Neural progenitor cell (in vitro differentiated cells): Measurements from ENCODE around the gene EMP2. TPM values are rescaled to one million over a fixed set of nuclear protein-coding genes. Genes with fewer than 3 reads are reported as not detected.

Source experiments
- DNase-seq: peaks from one replicate; pipeline ENCODE4 v3.0.0-alpha.2; 2016; ENCODE audit warnings: low spot score
- H2AFZ ChIP-seq: fragments of 200-600 bp; sonication (generic); replicated peaks from 2 replicates; pipeline ENCODE4 v1.6.1; 2016; ENCODE audit warnings: antibody characterized with exemption
- H3F3A ChIP-seq: fragments of 200-600 bp; sonication (generic); 2 replicates; pipeline ENCODE4 v1.6.1; 2016; ENCODE audit warnings: antibody characterized with exemption, low read depth
- H3K27ac ChIP-seq: fragments of 200-600 bp; sonication (generic); 2 replicates; pipeline ENCODE4 v1.5.1; 2016; ENCODE audit warnings: mild to moderate bottlenecking
- H3K27me3 ChIP-seq: fragments of 200-600 bp; sonication (generic); 2 replicates; pipeline ENCODE4 v1.6.1; 2016; ENCODE audit warnings: mild to moderate bottlenecking, moderate library complexity
- H3K36me3 ChIP-seq: fragments of 200-600 bp; sonication (generic); 2 replicates; pipeline ENCODE4 v1.5.1; 2016
- H3K4me1 ChIP-seq: fragments of 200-600 bp; sonication (generic); 2 replicates; pipeline ENCODE4 v1.6.1; 2016; ENCODE audit warnings: mixed run types
- H3K4me2 ChIP-seq: fragments of 200-600 bp; sonication (generic); 2 replicates; pipeline ENCODE4 v1.6.1; 2016
- H3K4me3 ChIP-seq: fragments of 200-600 bp; sonication (generic); 2 replicates; pipeline ENCODE4 v1.5.1; 2016
- H3K79me2 ChIP-seq: fragments of 200-600 bp; sonication (generic); 2 replicates; pipeline ENCODE4 v1.6.1; 2016; ENCODE audit warnings: low read depth
- H3K9ac ChIP-seq: fragments of 200-600 bp; sonication (generic); 2 replicates; pipeline ENCODE4 v1.6.1; 2016
- H3K9me3 ChIP-seq: fragments of 200-600 bp; sonication (generic); 2 replicates; pipeline ENCODE4 v1.5.1; 2016; ENCODE audit warnings: low read depth
- H4K20me1 ChIP-seq: fragments of 200-600 bp; sonication (generic); 2 replicates; pipeline ENCODE4 v1.6.1; 2016; ENCODE audit warnings: low read depth
- H3K27ac Mint-ChIP-seq: 3 replicates; pipeline ENCODE4 v1.8.0; 2021; ENCODE audit warnings: mixed read lengths
- H3K27me3 Mint-ChIP-seq: 2 replicates; pipeline ENCODE4 v1.8.0; 2022; ENCODE audit warnings: low read depth, mild to moderate bottlenecking, inconsistent platforms, moderate library complexity, mixed read lengths; ENCODE audit not compliant: insufficient read depth
- H3K36me3 Mint-ChIP-seq: 3 replicates; pipeline ENCODE4 v1.8.0; 2021; ENCODE audit warnings: mixed read lengths
- H3K4me1 Mint-ChIP-seq: 3 replicates; pipeline ENCODE4 v1.8.0; 2021; ENCODE audit warnings: mixed read lengths
- H3K4me3 Mint-ChIP-seq: 3 replicates; pipeline ENCODE4 v1.8.0; 2021; ENCODE audit warnings: mild to moderate bottlenecking, moderate library complexity, mixed read lengths
- H3K9me3 Mint-ChIP-seq: 3 replicates; pipeline ENCODE4 v1.8.0; 2020; ENCODE audit warnings: mixed read lengths
- CTCF ChIP-seq: fragments of 200-600 bp; sonication (generic); IDR thresholded peaks from 2 replicates; pipeline ENCODE4 v1.5.1; 2017; ENCODE audit warnings: antibody characterized with exemption, mild to moderate bottlenecking
- EZH2 ChIP-seq: fragments of 200-600 bp; sonication (generic); IDR thresholded peaks from 2 replicates; pipeline ENCODE4 v1.6.1; 2017; ENCODE audit warnings: antibody characterized with exemption, mild to moderate bottlenecking, moderate library complexity
- EZH2phosphoT487 ChIP-seq: fragments of 200-600 bp; sonication (generic); IDR thresholded peaks from 2 replicates; pipeline ENCODE4 v1.6.1; 2017; ENCODE audit warnings: antibody characterized with exemption
- total RNA-seq: library from RNA; depleted of rRNA; stranded (reverse); fragments of >200 nt; gene quantifications from 2 replicates; pipeline ENCODE4 v1.2.3, GENCODE V29; 2015; ENCODE audit warnings: low replicate concordance

Gene EMP2
- total RNA-seq, 1 donor from 2014 or later: 15.8 TPM

- H3K36me3 ChIP-seq: no peaks in the 10 kb centered on the region
- no peak overlapping the region for H3K4me3 ChIP-seq
- TF ChIP-seq EZH2phosphoT487: no peak
- TF ChIP-seq EZH2: no peak
- TF ChIP-seq CTCF: no peak
- Mint-ChIP-seq H3K27ac (no peak overlapping the region), H3K4me3 (no peak overlapping the region), H3K27me3 (no peaks in the 10 kb centered on the region), H3K4me1 (no peaks in the 10 kb centered on the region), H3K36me3 (no peaks in the 10 kb centered on the region), H3K9me3 (no peaks in the 10 kb centered on the region)
- no peaks in the 10 kb centered on the region for H3K9me3 ChIP-seq
- no peak overlapping the region for H3K9ac ChIP-seq
- DNase-seq: no peak
- H3K27ac ChIP-seq: no peak overlapping the region
- H3K4me2 ChIP-seq: no peak overlapping the region
- H3K4me1 ChIP-seq: no peaks in the 10 kb centered on the region
- H4K20me1 ChIP-seq: no peaks in the 10 kb centered on the region
- no peaks in the 10 kb centered on the region for H3K79me2 ChIP-seq
- no peaks in the 10 kb centered on the region for H3K27me3 ChIP-seq
- no peak overlapping the region for H2AFZ ChIP-seq
- H3F3A ChIP-seq: no peaks in the 10 kb centered on the region
Observed at GRCh38 chr16:10522966-10523365, 57.4 kb downstream of the EMP2 start.

GRCh38 chr16:10521681-10522274 lies 58.6 kb downstream of the EMP2 start:
- Histone ChIP-seq H3K4me1 (no peaks in the 10 kb centered on the region), H2AFZ (no peak overlapping the region), H3K9me3 (no peaks in the 10 kb centered on the region), H3K79me2 (no peaks in the 10 kb centered on the region), H3K4me3 (no peak overlapping the region), H3K36me3 (no peaks in the 10 kb centered on the region), H3K4me2 (no peak overlapping the region), H3F3A (no peaks in the 10 kb centered on the region), H3K9ac (no peak overlapping the region), H3K27ac (no peak overlapping the region), H3K27me3 (no peaks in the 10 kb centered on the region), H4K20me1 (no peaks in the 10 kb centered on the region)
- TF ChIP-seq CTCF (peak; percentile 93), EZH2phosphoT487 (no peak), EZH2 (no peak)
- H3K4me1 Mint-ChIP-seq: no peaks in the 10 kb centered on the region
- H3K4me3 Mint-ChIP-seq: no peak overlapping the region
- no peak overlapping the region for H3K27ac Mint-ChIP-seq
- no peaks in the 10 kb centered on the region for H3K36me3 Mint-ChIP-seq
- H3K27me3 Mint-ChIP-seq: no peaks in the 10 kb centered on the region
- peak; percentile 82 for DNase-seq
- no peaks in the 10 kb centered on the region for H3K9me3 Mint-ChIP-seq

- no peak overlapping the region for H3K4me2 ChIP-seq
- H3K9ac ChIP-seq: no peak overlapping the region
- H3K9me3 Mint-ChIP-seq: no peaks in the 10 kb centered on the region
- H3K4me1 ChIP-seq: no peaks in the 10 kb centered on the region
- no peak for DNase-seq
- no peak overlapping the region for H3K27ac ChIP-seq
- no peak overlapping the region for H2AFZ ChIP-seq
- no peaks in the 10 kb centered on the region for H3K79me2 ChIP-seq
- no peak overlapping the region for H3K4me3 Mint-ChIP-seq
- no peaks in the 10 kb centered on the region for H3K36me3 ChIP-seq
- no peak overlapping the region for H3K27ac Mint-ChIP-seq
- no peaks in the 10 kb centered on the region for H3K27me3 Mint-ChIP-seq
- H3K4me1 Mint-ChIP-seq: no peaks in the 10 kb centered on the region
- TF ChIP-seq CTCF (no peak), EZH2phosphoT487 (no peak), EZH2 (no peak)
- H3K9me3 ChIP-seq: no peaks in the 10 kb centered on the region
- H3K36me3 Mint-ChIP-seq: no peaks in the 10 kb centered on the region
- no peaks in the 10 kb centered on the region for H4K20me1 ChIP-seq
- no peak overlapping the region for H3K4me3 ChIP-seq
- no peaks in the 10 kb centered on the region for H3F3A ChIP-seq
- H3K27me3 ChIP-seq: no peaks in the 10 kb centered on the region
Observed at GRCh38 chr16:10520869-10521578, 59.4 kb downstream of the EMP2 start.
